H1 (cell line): ENCODE results near the gene ANAPC7. TPM values are rescaled to one million over a fixed set of nuclear protein-coding genes. Genes with fewer than 3 reads are reported as not detected.

Experiments used
- CTCF ChIA-PET: fragments of 300-600 bp; sonication (Branson Sonifier 250); formaldehyde crosslinking; loops from one replicate; lab custom pipeline; 2021; ENCODE audit not compliant: partially characterized antibody; lab: Charles Lee
- POLR2A ChIA-PET: fragments of 300-600 bp; sonication (Branson Sonifier 250); formaldehyde crosslinking; loops from one replicate; lab custom pipeline; 2021; ENCODE audit warnings: inconsistent platforms; ENCODE audit not compliant: partially characterized antibody; lab: Charles Lee
- DNase-seq, 2 experiments: peaks; one replicate each; pipeline versions ENCODE4 v3.0.0 to v3.0.0-alpha.2; 2010 to 2022; ENCODE audit warnings: low spot score in 2 of 2, low read depth in 1 of 2, mixed read lengths in 1 of 2
- FAIRE-seq: peaks from 2 replicates; lab custom pipeline; 2011; peaks lifted over from hg19 to GRCh38; lab: Jason Lieb, UNC
- H2AFZ ChIP-seq: 2 replicates; pipeline ENCODE4 v1.8.1; 2012; ENCODE audit warnings: low read length, inconsistent platforms
- H2AK5ac ChIP-seq: 2 replicates; pipeline ENCODE4 v1.6.1; 2013; ENCODE audit warnings: low read depth, low read length
- H2BK120ac ChIP-seq: replicated peaks from 2 replicates; pipeline ENCODE3; 2013; ENCODE audit warnings: low read depth, low read length, inconsistent platforms
- H2BK12ac ChIP-seq: 2 replicates; pipeline ENCODE4 v1.6.1; 2013; ENCODE audit warnings: low read depth, low read length
- H2BK15ac ChIP-seq: 2 replicates; pipeline ENCODE4 v1.6.1; 2013; ENCODE audit warnings: low read length
- H2BK20ac ChIP-seq: 2 replicates; pipeline ENCODE4 v1.6.1; 2013; ENCODE audit warnings: low read length
- H2BK5ac ChIP-seq: 2 replicates; pipeline ENCODE4 v1.6.1; 2013; ENCODE audit warnings: low read depth, low read length
- H3K14ac ChIP-seq: 2 replicates; pipeline ENCODE4 v1.6.1; 2013; ENCODE audit warnings: inconsistent platforms; ENCODE audit not compliant: insufficient read length
- H3K18ac ChIP-seq: 2 replicates; pipeline ENCODE4 v1.6.1; 2013; ENCODE audit warnings: low read length; ENCODE audit errors: extremely low read depth
- H3K23ac ChIP-seq: 2 replicates; pipeline ENCODE4 v1.6.1; 2013; ENCODE audit warnings: inconsistent platforms; ENCODE audit not compliant: insufficient read length
- H3K23me2 ChIP-seq: 2 replicates; pipeline ENCODE4 v1.6.1; 2013; ENCODE audit warnings: low read depth, low read length
- H3K27ac ChIP-seq: 2 replicates; pipeline ENCODE4 v1.6.1; 2011; ENCODE audit warnings: low read depth, low read length, inconsistent platforms
- H3K27me3 ChIP-seq, 4 experiments: replicated peaks in 1 of 4; 1 replicate in 1 of 4; 2 replicates in 3 of 4; pipeline versions ENCODE4 v1.6.1 to v1.8.1; 2011 to 2013; ENCODE audit warnings: low read length in 3 of 4, mild to moderate bottlenecking in 3 of 4, inconsistent platforms in 2 of 4, mixed read lengths in 2 of 4, moderate library complexity in 1 of 4; ENCODE audit not compliant: control insufficient read depth in 3 of 4, insufficient read depth in 3 of 4; ENCODE audit errors: extremely low read depth in 1 of 4
- H3K36me3 ChIP-seq, 4 experiments: 2 replicates each; pipeline versions ENCODE4 v1.6.1 to v1.8.1; 2011 to 2013; ENCODE audit warnings: mild to moderate bottlenecking in 4 of 4, low read length in 3 of 4, moderate library complexity in 2 of 4, control low read depth in 1 of 4, inconsistent platforms in 1 of 4; ENCODE audit not compliant: insufficient read depth in 4 of 4, control insufficient read depth in 2 of 4
- H3K4ac ChIP-seq: replicated peaks from 2 replicates; pipeline ENCODE3; 2013; ENCODE audit warnings: low read length, low read depth, mixed read lengths, inconsistent platforms; ENCODE audit not compliant: insufficient read length
- H3K4me1 ChIP-seq, 4 experiments: replicated peaks in 1 of 4; 1 replicate in 1 of 4; 2 replicates in 3 of 4; pipeline versions ENCODE4 v1.6.1 to v1.8.1; 2011 to 2013; ENCODE audit warnings: low read length in 3 of 4, inconsistent platforms in 2 of 4, mixed read lengths in 1 of 4; ENCODE audit not compliant: insufficient read depth in 4 of 4, control insufficient read depth in 3 of 4
- H3K4me2 ChIP-seq, 2 experiments: 2 replicates each; pipeline versions ENCODE4 v1.6.1 to v1.8.1; 2011 to 2013; ENCODE audit warnings: low read depth in 2 of 2, low read length in 2 of 2, control low read depth in 1 of 2, inconsistent platforms in 1 of 2, mild to moderate bottlenecking in 1 of 2; ENCODE audit not compliant: insufficient read depth in 1 of 2
- H3K4me3 ChIP-seq, 4 experiments: fragments of 200-600, 300-600 bp in 1 of 4; sonication (generic), shearing (Covaris generic), sonication (Bioruptor Twin) in 1 of 4; 2 replicates each; pipeline versions ENCODE4 v1.5.1 to v1.8.1; 2011 to 2016; ENCODE audit warnings: low read length in 4 of 4, low read depth in 3 of 4, control low read depth in 2 of 4, inconsistent platforms in 2 of 4, mild to moderate bottlenecking in 2 of 4, mixed read lengths in 1 of 4, moderate library complexity in 1 of 4; ENCODE audit not compliant: insufficient read depth in 2 of 4; ENCODE audit errors: extremely low read depth in 1 of 4
- H3K56ac ChIP-seq: replicated peaks from 2 replicates; pipeline ENCODE3; 2013; ENCODE audit warnings: low read depth, mild to moderate bottlenecking, mixed read lengths, low read length, inconsistent platforms; ENCODE audit not compliant: insufficient read length
- H3K79me1 ChIP-seq: 2 replicates; pipeline ENCODE4 v1.6.1; 2013; ENCODE audit warnings: low read depth, low read length, control low read depth
- H3K79me2 ChIP-seq, 2 experiments: 2 replicates each; pipeline versions ENCODE4 v1.6.1 to v1.8.1; 2012 to 2013; ENCODE audit warnings: low read length in 2 of 2, mild to moderate bottlenecking in 2 of 2, inconsistent platforms in 1 of 2; ENCODE audit not compliant: insufficient read depth in 2 of 2, control insufficient read depth in 1 of 2
- H3K9ac ChIP-seq, 4 experiments: replicated peaks in 1 of 4; 1 replicate in 1 of 4; 2 replicates in 3 of 4; pipeline versions ENCODE4 v1.6.1 to v1.8.1; 2011 to 2013; ENCODE audit warnings: low read depth in 3 of 4, low read length in 3 of 4, control low read depth in 2 of 4, mild to moderate bottlenecking in 2 of 4, moderate library complexity in 2 of 4, inconsistent platforms in 1 of 4; ENCODE audit errors: extremely low read depth in 1 of 4
- H3K9me3 ChIP-seq, 2 experiments: 2 replicates each; pipeline versions ENCODE4 v1.6.1 to v1.8.1; 2012 to 2013; ENCODE audit warnings: mild to moderate bottlenecking in 2 of 2, moderate library complexity in 2 of 2, control low read depth in 1 of 2, inconsistent platforms in 1 of 2, low read depth in 1 of 2, low read length in 1 of 2, mixed read lengths in 1 of 2; ENCODE audit not compliant: insufficient read depth in 2 of 2
- H4K20me1 ChIP-seq, 2 experiments: replicated peaks in 1 of 2; 2 replicates each; pipeline versions ENCODE3 to v1.8.1; 2011 to 2013; ENCODE audit warnings: inconsistent platforms in 2 of 2, low read length in 2 of 2, mild to moderate bottlenecking in 1 of 2; ENCODE audit not compliant: insufficient read depth in 2 of 2, control insufficient read depth in 1 of 2
- H4K5ac ChIP-seq: 2 replicates; pipeline ENCODE4 v1.6.1; 2013; ENCODE audit warnings: low read length, low read depth, mixed read lengths, inconsistent platforms; ENCODE audit not compliant: insufficient read length
- H4K8ac ChIP-seq: 2 replicates; pipeline ENCODE4 v1.8.0; 2013; ENCODE audit warnings: mild to moderate bottlenecking, moderate library complexity, low read length, inconsistent platforms; ENCODE audit not compliant: insufficient read depth; ENCODE audit errors: extremely low read depth
- H4K91ac ChIP-seq: replicated peaks from 2 replicates; pipeline ENCODE3; 2013; ENCODE audit warnings: low read length, mixed read lengths, inconsistent platforms; ENCODE audit not compliant: insufficient read length
- JUN ChIP-seq: IDR thresholded peaks from 2 replicates; pipeline ENCODE4 v1.6.1; 2011; ENCODE audit warnings: low read depth, mild to moderate bottlenecking, improper control_type of control experiment, low read length
- KDM5A ChIP-seq: fragments of 200-600 bp; IDR thresholded peaks from 2 replicates; pipeline ENCODE4 v1.7.1; 2012; ENCODE audit warnings: mild to moderate bottlenecking, low read length, inconsistent platforms, mixed read lengths
- NANOG ChIP-seq: IDR thresholded peaks from 2 replicates; pipeline ENCODE4 v1.6.1; 2011; ENCODE audit warnings: low read length, low read depth, mild to moderate bottlenecking, inconsistent platforms; ENCODE audit not compliant: insufficient read depth, poor library complexity, severe bottlenecking
- WGBS, 2 experiments: shearing (Covaris generic) in 1 of 2; methylation state at CpG; one replicate each; pipeline versions ENCODE4 v1.1.6 to v1.1.7; 2013 to 2015; ENCODE audit warnings: low lambda C conversion rate in 2 of 2, mixed read lengths in 2 of 2, inconsistent platforms in 1 of 2, low coverage in 1 of 2, missing lambda C conversion rate in 1 of 2; ENCODE audit not compliant: insufficient replicate concordance in 2 of 2, insufficient coverage in 1 of 2, insufficient read length in 1 of 2; ENCODE audit errors: extremely low coverage in 1 of 2, missing lambda C conversion rate in 1 of 2; 5-methylcytosine and 5-hydroxymethylcytosine counted together
- polyA plus RNA-seq, 7 experiments: library from polyadenylated mRNA; depleted of rRNA in 3 of 7; stranded (reverse) in 5 of 7; unstranded in 2 of 7; fragments of >200 nt in 5 of 7; fragments of 200-250 nt in 2 of 7; gene quantifications; 1 replicate in 5 of 7; 2 replicates in 1 of 7; 4 replicates in 1 of 7; pipeline versions ENCODE4 v1.2.1 to v1.2.3, GENCODE V29; 2011 to 2013; ENCODE audit warnings: missing spikeins in 2 of 7, mixed read lengths in 2 of 7
- total RNA-seq: library from RNA; stranded (reverse); fragmentation: NEBNext Ultra II Directional; extraction: Animal tissue kit (Norgen Biotek cat#: 25700); gene quantifications from 2 replicates; pipeline ENCODE4 v1.2.1, GENCODE V29; 2021

ANAPC7 gene
- total and polyA plus RNA-seq, 2 of the 8 experiments (the other 6 are each of a cell fraction or from before 2014, with no cell fraction given), result 72.8 to 105 TPM

DNA sequence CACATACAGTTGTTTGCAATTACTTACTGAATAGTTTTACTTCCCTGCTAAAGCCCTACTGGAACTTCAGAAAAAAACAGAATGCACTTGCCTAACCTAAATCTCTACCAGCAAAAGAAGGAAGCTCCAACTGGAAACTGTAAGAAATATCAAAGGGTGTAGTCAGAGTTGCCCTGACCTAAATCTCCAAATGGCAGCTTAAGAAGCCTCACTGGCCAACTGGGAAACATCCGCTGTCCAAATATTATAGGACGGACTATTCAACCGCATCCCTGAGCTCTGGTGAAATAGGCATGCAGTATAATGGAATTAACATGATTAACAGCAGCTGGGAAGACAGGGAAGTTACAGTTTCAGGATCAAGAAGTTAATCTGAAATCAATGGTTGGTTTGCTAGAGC is 24.3 kb downstream of the ANAPC7 start:
- ChIA-PET POLR2A (interaction anchor here (0.6 to 2.0 kb wide), 11 partner anchors 8 to 438 kb away, joined by 3 to 10 read pairs (median 3); no protein-coding TSS in a partner anchor), CTCF (interaction anchor here (1.0 to 1.2 kb wide), 3 partner anchors 10 to 33 kb away, joined by 3 to 8 read pairs (median 4); no protein-coding TSS in a partner anchor)
- peaks cover 0 to 10% of the 10 kb centered on the region in 2 experiments for H4K20me1 ChIP-seq
- DNase-seq (no peak), FAIRE-seq (no peak)
- no peak overlapping the region for H3K23ac ChIP-seq
- no peak overlapping the region for H4K91ac ChIP-seq
- H3K56ac ChIP-seq, result no peak overlapping the region
- H2AK5ac ChIP-seq, result no peak overlapping the region
- H2BK20ac ChIP-seq, result no peak overlapping the region
- no peak overlapping the region for H2AFZ ChIP-seq
- H4K8ac ChIP-seq, result no peak overlapping the region
- H3K4me1 ChIP-seq, result no peaks in the 10 kb centered on the region
- H2BK5ac ChIP-seq, result no peak overlapping the region
- peaks cover 46 to 86% (median 77%) of the 10 kb centered on the region in 4 experiments for H3K36me3 ChIP-seq
- no peaks in the 10 kb centered on the region for H3K27me3 ChIP-seq
- no peaks in the 10 kb centered on the region for H3K23me2 ChIP-seq
- 95% methylated on average over 3 of the region's 3 CpGs; no CpG with 5 or more reads in 1 of the 2 experiments for WGBS, 2 experiments
- H3K4me2 ChIP-seq, result no peak overlapping the region
- no peak overlapping the region for H3K18ac ChIP-seq
- no peaks in the 10 kb centered on the region for H3K79me2 ChIP-seq
- H4K5ac ChIP-seq, result no peak overlapping the region
- H3K9ac ChIP-seq, result no peak overlapping the region
- no peak overlapping the region for H3K4me3 ChIP-seq
- no peak overlapping the region for H2BK12ac ChIP-seq
- no peak overlapping the region for H2BK15ac ChIP-seq
- H2BK120ac ChIP-seq, result no peak overlapping the region
- H3K4ac ChIP-seq, result no peak overlapping the region
- no peak overlapping the region for H3K27ac ChIP-seq
- no peaks in the 10 kb centered on the region; a peak in 1 of 4 replicates for H3K9me3 ChIP-seq
- H3K79me1 ChIP-seq, result no peaks in the 10 kb centered on the region; the same call in 1 of the 2 replicates
- no peak overlapping the region for H3K14ac ChIP-seq
- no peak for TF ChIP-seq NANOG
- no peak for TF ChIP-seq JUN
- no peak for TF ChIP-seq KDM5A
